Measurements from ENCODE around the gene DBNDD2.

DBNDD2 gene

GRCh38 chr20:45452238-45452637 is 44.1 kb downstream of the DBNDD2 start:
- no peak for DNase-seq (ENCODE audit: low spot score)

- no peak for DNase-seq (ENCODE audit: low spot score)
These were observed 44.9 kb downstream of the DBNDD2 start for GRCh38 chr20:45452772-45453691.

- DNase-seq (ENCODE audit: low spot score) = no peak
These were observed 48.5 kb downstream of the DBNDD2 start for GRCh38 chr20:45456632-45457031.

- DNase-seq (ENCODE audit: low spot score) = no peak
These were observed 51.5 kb downstream of the DBNDD2 start for GRCh38 chr20:45459606-45460005.

All from AG08395 (cell line).